Measurements from ENCODE around the gene ZNF77. TPM values are rescaled to one million over a fixed set of nuclear protein-coding genes. Genes with fewer than 3 reads are reported as not detected.
"Not testable (repeated sequence)": the region's sequence is repeated elsewhere in the genome, so short reads cannot be mapped to it uniquely, and the experiment has no call there.

ZNF77 gene
- total RNA-seq, 1 donor from 2014 or later = 4.2 TPM

DNA sequence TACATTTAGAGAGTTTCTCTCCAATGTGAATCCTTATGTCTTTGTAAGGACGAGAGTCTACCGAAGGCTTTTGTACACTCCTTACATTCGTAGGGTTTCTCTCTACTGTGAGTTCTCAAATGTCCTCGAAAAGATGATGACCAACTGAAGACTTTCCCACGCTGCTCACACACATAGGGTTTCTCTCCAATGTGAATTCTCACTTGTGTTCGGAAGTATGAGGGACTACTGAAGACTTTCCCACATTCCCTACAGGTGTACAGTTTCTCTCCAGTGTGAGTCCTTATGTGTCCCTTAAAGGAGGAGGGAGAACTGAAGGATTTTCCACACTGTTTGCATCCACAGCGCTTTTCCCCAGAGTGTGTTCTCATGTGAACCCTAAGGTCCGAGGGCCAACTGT, 48.1 kb downstream of the ZNF77 start:
- intact Hi-C loops (cut with DNase I) = no loop called here
- no peak overlapping the region for H3K4me3 ChIP-seq
- no peaks in the 10 kb centered on the region for H3K9me3 ChIP-seq
- no peak overlapping the region for H3K27ac ChIP-seq
- H3K27me3 ChIP-seq = no peaks in the 10 kb centered on the region
- H3K36me3 ChIP-seq = no peaks in the 10 kb centered on the region
- TF ChIP-seq CTCF (IDR thresholded peaks at IDR 0.05) = no peak
- no peaks in the 10 kb centered on the region for H3K4me1 ChIP-seq
- DNase-seq = no peak
- no peak for ATAC-seq

DNA sequence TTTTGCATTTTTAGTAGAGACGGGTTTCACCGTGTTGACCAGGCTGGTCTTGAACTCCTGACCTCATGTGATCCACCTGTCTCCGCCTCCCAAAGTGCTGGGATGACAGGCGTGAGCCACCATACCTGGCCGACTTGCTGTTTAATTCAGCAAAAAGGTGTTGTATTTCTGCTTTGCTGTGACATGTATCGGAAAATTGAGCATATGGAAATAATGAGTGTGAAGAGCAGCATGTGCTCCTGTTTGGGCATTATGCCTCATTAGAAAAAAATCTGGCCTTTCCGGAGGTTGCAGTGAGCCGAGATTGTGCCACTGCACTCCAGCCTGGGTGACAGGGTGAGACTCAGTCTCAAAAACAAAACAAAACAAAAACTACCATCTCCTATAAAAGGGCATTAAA, 54.2 kb downstream of the ZNF77 start:
- H3K27me3 ChIP-seq; ATAC-seq; H3K4me1 ChIP-seq; H3K4me3 ChIP-seq; DNase-seq; intact Hi-C loops (cut with DNase I); H3K36me3 ChIP-seq; H3K27ac ChIP-seq; H3K9me3 ChIP-seq: not testable (repeated sequence)

DNA sequence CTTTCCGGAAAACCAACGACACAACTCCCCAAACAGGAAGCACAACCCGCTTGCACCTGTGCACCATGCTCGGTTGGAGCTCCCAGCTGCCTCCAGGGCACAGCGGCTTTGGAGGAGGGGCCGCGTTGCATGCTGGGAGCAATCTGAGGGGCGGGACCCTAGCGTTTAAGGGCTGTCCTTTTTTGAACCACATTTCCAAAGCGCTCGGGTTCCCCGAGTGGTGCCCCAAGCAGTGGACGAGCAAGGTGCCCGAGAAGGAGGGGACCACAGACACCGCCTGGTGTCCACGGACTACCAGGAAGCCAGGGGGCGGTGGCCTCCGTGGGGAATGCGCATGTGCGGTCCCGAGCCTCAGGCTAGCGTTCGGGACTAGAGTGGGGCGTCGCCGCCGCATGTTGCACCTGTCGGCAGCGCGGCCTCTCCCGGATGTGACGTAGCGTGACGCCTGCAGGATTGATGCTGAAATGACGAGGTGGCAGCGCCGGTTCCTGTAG, 56.0 kb downstream of the ZNF77 start:
- TF ChIP-seq CTCF (IDR thresholded peaks at IDR 0.05) = no peak
- intact Hi-C loops (cut with DNase I) = no loop called here
- peaks cover 4% of the 10 kb centered on the region for H3K4me1 ChIP-seq
- H3K36me3 ChIP-seq = no peaks in the 10 kb centered on the region
- peak; percentile 45 for ATAC-seq
- no peak for DNase-seq
- H3K27me3 ChIP-seq = no peaks in the 10 kb centered on the region
- peak overlapping the region; percentile 37 for H3K4me3 ChIP-seq
- H3K27ac ChIP-seq = no peak overlapping the region
- H3K9me3 ChIP-seq = no peaks in the 10 kb centered on the region

DNA sequence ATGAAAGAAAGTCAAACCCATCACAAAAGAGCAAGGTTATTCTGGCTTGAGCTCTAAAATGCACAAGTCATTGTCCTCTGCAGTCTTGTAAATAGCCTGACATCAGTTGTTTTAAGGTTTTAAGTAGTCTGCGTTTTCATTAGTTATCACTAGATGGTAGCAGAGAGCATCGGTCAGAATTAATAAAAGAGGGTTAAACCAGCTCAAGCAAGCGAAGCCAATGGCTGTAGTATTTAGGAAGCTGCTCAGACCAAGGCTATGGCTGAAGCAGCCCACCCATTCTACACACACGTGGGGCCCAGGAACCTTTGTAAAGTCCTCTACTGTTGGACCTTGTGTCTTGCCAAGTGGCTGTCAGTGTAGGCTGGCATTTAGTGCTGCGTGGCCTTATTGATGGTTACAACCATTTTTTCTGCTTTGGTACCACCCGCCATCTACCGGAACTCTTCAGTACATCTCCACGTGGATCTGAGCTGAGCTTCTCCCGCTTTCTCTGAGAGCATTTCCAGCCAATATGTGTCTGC, 57.3 kb downstream of the ZNF77 start:
- Histone ChIP-seq H3K9me3 (no peaks in the 10 kb centered on the region), H3K4me1 (peaks cover 4% of the 10 kb centered on the region), H3K27ac (no peak overlapping the region), H3K36me3 (no peaks in the 10 kb centered on the region), H3K4me3 (no peak overlapping the region), H3K27me3 (no peaks in the 10 kb centered on the region)
- peak; percentile 68 for TF ChIP-seq CTCF (IDR thresholded peaks at IDR 0.05)
- DNase-seq (no peak), ATAC-seq (peak; percentile 94)
- intact Hi-C loops (cut with DNase I) = no loop called here

- Histone ChIP-seq H3K27me3 (no peaks in the 10 kb centered on the region), H3K27ac (no peak overlapping the region), H3K9me3 (no peaks in the 10 kb centered on the region), H3K4me3 (no peak overlapping the region), H3K36me3 (no peaks in the 10 kb centered on the region), H3K4me1 (peaks cover 4% of the 10 kb centered on the region)
- ATAC-seq (no peak), DNase-seq (no peak)
- intact Hi-C loops (cut with DNase I) = no loop called here
- no peak for TF ChIP-seq CTCF (IDR thresholded peaks at IDR 0.05)
Measured at GRCh38 chr19:2885736-2886135, 59.0 kb downstream of the ZNF77 start.

DNA sequence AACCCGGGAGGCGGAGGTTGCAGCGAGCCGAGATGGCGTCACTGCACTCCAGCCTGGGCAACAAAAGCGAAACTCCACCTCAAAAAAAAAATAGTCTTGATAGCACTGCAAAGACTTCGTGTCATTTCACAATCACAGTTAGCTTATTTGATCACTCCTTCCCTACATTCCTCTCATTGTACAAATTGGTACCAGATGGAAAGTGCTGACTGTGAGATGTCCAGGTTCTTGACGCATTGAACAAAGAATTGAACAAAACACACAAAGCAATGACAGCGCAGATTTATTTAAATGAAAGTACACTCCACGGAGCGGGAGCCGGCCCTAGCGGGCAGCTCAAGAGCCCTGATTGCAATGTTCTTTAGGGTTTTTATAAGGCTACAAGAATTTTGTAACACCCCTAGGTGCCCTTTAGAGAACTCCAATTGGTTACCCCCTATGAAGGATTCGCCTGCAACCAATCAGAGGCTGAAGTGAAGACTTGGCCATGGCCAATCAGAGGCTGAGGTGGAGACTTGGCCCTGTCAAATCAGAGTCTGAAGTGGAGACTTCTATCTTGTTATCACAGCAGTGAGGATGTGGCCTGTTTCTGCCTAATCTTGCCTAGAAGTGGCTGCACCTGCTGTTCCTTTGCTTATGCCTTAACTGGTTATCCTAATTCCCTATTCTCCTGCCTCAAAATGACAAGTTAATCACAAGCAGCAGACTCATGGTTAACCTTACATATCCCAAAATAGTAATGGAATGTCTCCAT, 60.9 kb downstream of the ZNF77 start:
- H3K36me3 ChIP-seq = no peaks in the 10 kb centered on the region
- intact Hi-C loops (cut with DNase I) = no loop called here
- H3K4me1 ChIP-seq = peaks cover 4% of the 10 kb centered on the region
- no peaks in the 10 kb centered on the region for H3K27me3 ChIP-seq
- H3K4me3 ChIP-seq = no peak overlapping the region
- ATAC-seq = peak; percentile 25
- TF ChIP-seq CTCF (IDR thresholded peaks at IDR 0.05) = no peak
- no peaks in the 10 kb centered on the region for H3K9me3 ChIP-seq
- no peak for DNase-seq
- no peak overlapping the region for H3K27ac ChIP-seq

Other genes starting within 250 kb of the ZNF77 start
- 5.5 TPM for gene GNG7, start 242.3 kb downstream of the ZNF77 start, total RNA-seq
- 1.8 TPM for gene DIRAS1, start 223.6 kb downstream of the ZNF77 start, total RNA-seq
- 26.7 TPM for gene SLC39A3, start 205.0 kb downstream of the ZNF77 start, total RNA-seq
- 44.9 TPM for gene SGTA, start 161.7 kb downstream of the ZNF77 start, total RNA-seq
- gene THOP1, start 159.5 kb downstream of the ZNF77 start, total RNA-seq = 29.3 TPM
- gene ZNF554, start 125.1 kb downstream of the ZNF77 start, total RNA-seq = 4.7 TPM
- gene ZNF555, start 103.5 kb downstream of the ZNF77 start, total RNA-seq = 6.9 TPM
- gene ZNF556, start 77.6 kb downstream of the ZNF77 start, total RNA-seq = not detected
- gene ZNF57, start 44.0 kb downstream of the ZNF77 start, total RNA-seq = 7.2 TPM
- gene TLE6, start 32.6 kb upstream of the ZNF77 start, total RNA-seq = 6.7 TPM
- gene TLE2, start 84.3 kb upstream of the ZNF77 start, total RNA-seq = 58.6 TPM
- 458 TPM for gene TLE5, start 117.5 kb upstream of the ZNF77 start, total RNA-seq
- 66.3 TPM for gene GNA11, start 149.4 kb upstream of the ZNF77 start, total RNA-seq
- 18.6 TPM for gene GNA15, start 191.1 kb upstream of the ZNF77 start, total RNA-seq
- gene S1PR4, start 233.8 kb upstream of the ZNF77 start, total RNA-seq = 22.3 TPM
- gene NCLN, start 241.0 kb upstream of the ZNF77 start, total RNA-seq = 71.4 TPM

Measured in upper lobe of right lung (tissue), 1 donor.